Suprapubic skin (tissue), 4 donors: Measurements from ENCODE around the gene AMER3.

ENCODE experiments used
- CTCF ChIP-seq, 2 donors: fragments of 200-600 bp in 1 of 2; fragments of 450-650 bp in 1 of 2; sonication (generic) in 1 of 2; IDR thresholded peaks; one replicate each; pipeline ENCODE4 v1.5.1; 2016 to 2019; ENCODE audit warnings: antibody characterized with exemption in 2 of 2, mild to moderate bottlenecking in 1 of 2, moderate library complexity in 1 of 2
- POLR2A ChIP-seq, 2 donors: fragments of 450-650 bp; IDR thresholded peaks; one replicate each; pipeline ENCODE4 v1.6.1; 2017; ENCODE audit warnings: antibody characterized with exemption in 2 of 2, mild to moderate bottlenecking in 2 of 2, moderate library complexity in 2 of 2
- POLR2AphosphoS5 ChIP-seq, 3 donors: sonication (generic); formaldehyde crosslinking; IDR thresholded peaks; one replicate each; pipeline ENCODE4 v1.6.1; 2017; ENCODE audit warnings: antibody characterized with exemption in 3 of 3

- TF ChIP-seq POLR2A (IDR thresholded peaks at IDR 0.05): no peak
- TF ChIP-seq CTCF (IDR thresholded peaks at IDR 0.05): no peak
- no peak for TF ChIP-seq POLR2AphosphoS5 (IDR thresholded peaks at IDR 0.05)
Measured at GRCh38 chr2:130766711-130767407, 11.5 kb downstream of the AMER3 start.
